HG03025 (cell line): ENCODE data around the gene EIF3I.

Experiments used
- ATAC-seq: cut with Tn5 transposase; IDR thresholded peaks from one replicate; pipeline ENCODE4 v1.9.1; 2021; ENCODE audit warnings: mild to moderate bottlenecking, moderate library complexity; ENCODE audit not compliant: unreplicated experiment, low FRiP score

EIF3I gene

DNA sequence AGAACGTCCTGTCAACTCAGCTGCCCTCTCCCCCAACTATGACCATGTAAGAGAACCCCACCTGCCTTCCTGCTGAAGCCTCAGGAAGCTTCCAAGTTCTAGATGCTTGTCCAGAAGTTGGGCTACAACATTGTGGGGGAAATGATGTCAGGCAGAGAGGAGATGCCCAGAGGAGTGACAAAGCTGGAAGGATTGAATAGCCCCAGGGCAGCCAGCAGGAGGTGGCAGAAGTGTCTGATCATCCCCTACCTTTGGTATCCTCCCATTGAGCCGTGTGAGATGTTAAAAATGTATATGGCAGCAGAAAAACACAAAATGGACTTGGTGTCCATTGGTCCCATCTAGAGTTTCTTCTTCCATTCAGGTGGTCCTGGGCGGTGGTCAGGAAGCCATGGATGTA, 6.6 kb downstream of the EIF3I start:
- no peak for ATAC-seq

DNA sequence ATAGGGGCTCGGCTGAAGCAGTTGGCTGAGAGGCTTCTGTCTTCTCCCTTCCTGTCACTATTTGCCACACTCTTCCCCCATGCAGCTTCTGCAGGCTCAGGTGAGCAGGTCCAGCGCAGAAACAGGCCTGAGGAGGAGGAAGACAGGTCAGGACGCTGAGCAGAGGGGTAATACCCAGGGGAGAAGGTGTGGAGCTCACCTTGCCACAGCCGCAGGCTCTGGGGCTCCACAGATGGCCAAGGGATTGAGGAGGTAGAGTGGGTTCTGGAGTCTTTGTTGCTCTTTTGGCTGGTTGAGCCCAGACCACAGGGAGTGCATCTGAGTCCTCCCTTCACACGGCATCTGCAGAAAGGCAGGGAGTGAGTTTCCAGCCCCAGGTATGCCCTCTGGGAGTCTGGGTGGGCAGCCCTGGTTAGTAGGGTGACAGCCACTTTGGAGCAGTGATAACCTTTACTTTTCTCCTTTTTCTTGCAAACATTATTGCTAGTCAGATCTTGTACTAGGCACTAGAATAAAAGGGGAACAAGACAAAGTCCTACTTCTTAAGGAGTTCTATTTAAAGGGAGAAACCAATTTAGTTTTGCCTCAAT, 9.7 kb downstream of the EIF3I start:
- no peak for ATAC-seq

DNA sequence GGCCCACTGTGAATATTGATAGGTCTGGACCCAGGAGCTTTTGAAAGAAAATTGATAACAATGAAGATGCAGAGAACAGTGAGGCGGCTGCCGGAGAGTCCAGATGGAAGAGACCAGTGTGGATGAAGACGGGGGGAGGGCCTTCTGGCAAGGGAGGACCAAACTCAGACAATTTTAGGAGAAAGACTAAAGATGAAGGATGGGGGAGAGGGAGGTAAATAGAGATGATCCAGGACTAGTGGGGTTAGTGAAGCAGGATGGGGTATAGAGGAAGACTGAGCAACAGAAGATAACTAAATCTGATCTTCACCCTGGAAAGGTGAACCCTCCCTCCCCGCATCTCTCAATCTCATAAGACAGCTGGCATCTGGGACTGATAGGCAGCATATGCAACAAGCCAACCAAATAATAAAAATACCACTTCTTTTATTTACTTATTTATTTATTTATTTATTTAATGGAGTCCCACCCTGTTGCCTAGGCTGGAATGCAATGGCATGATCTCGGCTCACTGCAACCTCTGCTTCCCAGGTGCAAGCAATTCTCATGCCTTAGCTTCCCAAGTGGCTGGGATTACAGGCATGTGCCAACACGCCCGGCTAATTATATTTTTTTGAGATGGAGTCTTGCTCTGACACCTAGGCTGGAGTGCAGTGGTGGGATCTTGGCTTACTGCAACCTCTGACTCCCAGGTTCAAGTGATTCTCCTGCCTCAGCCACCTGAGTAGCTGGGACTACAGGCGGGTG, 10.5 kb downstream of the EIF3I start:
- no peak for ATAC-seq

DNA sequence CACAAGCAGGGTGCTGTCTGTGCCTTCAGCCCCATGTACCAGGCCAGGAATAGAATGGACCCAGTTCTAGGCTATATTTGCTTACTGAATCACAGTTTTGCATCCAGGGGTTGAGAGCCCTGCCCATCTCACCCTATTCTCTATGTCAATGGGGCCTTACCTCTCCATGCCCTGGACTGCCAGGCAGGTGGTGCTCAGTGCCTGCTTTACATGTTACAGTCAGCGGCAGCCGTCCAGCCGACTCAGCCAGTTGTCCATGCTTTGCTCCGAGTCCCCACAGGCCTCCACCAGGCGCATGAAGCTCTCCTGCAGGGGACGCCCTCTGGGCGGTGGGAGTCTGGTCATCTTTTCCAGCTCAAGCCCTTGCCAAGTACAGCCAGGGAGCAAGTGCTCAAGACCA, 12.6 kb downstream of the EIF3I start:
- no peak for ATAC-seq

DNA sequence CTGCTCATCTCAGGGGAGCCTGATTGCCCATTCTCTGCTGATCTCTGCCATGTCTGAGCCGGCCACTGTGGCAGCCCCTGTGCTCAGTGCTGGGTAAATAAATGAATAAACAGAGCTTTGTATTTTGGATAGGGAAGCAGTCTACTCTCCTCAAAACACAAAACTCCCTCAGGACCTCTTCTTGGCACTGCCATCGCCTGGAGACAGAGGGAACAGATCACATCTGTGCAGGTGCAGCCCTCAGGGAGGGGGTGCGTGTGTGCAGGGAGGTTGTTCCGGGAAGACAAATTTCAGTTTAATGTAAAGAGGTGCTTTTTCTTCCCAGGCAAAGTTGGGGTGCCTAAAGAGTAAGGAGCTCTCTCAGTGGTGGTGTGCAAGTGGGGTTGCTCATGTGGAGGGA, 17.1 kb downstream of the EIF3I start:
- no peak for ATAC-seq

DNA sequence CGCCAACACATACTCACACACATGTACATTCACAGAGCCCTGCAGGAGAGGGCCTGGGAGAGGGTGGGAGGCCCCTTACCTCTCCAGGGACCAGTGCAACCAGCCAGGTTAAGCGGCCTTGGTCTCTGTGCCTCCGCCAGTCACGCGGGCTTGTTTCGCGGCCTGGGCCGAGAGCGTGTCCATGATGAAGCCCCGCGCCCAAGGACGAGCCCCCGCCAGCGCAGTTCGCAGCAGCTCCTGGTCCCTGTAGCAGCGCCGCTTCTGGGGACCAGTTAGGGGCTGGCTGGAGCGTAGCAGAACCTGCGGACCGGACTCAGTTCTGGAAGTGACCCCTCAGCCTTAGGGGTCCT, 17.6 kb downstream of the EIF3I start:
- ATAC-seq, result no peak

DNA sequence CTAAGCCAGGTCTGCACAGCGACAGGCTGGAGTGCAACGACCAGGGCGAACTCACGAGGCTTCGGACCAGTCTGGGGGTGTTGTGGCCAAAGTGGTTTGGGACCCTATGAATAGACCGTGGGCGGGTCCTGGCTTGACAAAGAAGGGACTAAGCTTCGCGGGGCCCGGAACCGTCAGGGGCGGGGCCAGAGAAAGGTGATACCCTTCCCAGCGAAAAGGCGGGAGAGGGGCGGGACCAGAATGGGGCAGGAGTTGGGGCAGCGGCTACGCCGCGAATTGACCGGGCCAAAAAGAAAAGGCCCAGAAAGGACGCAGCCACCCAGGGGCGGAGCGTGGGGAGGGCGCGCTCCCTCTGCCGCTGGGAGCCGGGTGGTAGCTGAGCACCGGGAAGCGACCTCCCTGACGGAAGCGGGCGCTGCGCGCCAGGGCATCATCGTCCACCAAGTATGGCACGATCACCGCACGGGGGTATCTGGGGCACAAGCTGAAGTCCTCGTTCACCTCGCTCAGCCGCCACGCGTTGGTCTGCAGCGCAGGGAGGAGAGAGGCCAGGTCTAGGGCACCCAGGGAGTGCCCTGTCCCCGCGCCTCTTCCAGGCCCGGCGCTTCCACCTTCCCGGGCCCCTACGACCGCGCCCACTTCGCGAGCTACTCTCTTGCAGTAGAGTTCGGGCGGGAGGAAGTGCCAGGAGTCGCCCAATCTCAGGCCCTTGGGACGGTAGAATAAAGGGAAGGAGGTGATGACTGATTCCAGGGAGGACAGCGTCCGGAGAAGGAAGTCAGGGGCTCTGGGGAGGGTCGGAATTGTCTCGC, 18.1 kb downstream of the EIF3I start:
- ATAC-seq, result no peak

DNA sequence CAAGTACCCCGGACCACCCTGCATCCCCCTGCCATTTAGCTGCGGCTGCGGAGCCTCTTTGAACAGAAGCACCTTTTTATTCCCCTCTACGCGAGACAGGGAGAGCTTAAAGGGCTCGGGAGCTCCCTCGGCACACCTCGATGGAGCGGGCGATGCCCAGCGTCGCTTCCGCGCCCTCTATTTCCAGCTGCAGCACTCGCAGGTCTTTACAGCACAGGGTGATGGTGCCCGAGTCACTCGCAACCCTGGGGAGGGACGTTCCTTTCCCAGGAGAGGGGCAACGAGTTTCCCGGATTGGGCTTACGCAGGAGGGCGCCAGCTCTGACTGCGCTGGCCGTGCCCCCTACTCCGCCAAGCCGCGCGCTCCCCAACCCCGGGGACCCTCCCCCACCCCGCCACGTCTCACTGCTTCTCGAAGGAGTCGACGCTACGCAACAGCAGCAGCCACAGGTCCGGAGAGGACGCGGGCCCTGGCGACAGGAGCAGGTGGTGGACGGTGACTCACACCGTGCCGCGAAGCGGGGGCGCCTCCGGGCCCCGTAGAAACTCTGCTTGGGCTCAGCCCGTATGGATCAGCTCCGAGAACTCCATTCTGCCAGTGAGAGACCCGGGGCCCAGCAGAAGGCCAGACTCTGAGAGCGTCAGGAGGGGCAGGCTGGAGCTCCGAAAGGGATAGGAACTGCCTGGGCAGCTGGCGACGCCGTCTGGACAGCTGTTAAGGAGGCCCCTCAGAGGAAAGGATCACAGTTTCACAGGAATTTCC, 19.0 kb downstream of the EIF3I start:
- no peak for ATAC-seq

DNA sequence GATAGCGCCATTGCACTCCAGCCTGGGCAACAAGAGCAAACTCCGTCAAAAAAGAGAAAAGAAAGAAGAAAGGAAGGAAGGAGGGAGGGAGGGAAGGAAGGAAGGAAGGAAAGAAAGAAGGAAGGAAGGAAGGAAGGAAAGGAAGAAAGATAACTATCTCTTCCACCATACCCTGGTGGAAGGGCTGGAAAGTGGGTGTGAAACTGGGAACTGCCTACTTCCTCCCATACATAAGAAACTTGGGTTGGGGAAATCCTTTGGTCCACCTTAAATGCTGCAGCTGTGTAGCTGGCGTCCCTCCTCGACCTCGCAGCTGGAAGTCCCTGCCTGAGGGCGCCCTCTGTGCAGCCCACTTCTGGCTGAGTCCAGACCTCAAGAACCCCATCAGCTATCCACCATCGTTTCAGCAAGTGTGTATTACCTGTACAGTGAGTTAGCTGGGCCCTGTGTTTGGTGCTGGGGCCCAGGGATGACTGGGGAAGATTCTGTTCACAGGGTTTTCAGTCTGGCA, 20.2 kb downstream of the EIF3I start:
- no peak for ATAC-seq

DNA sequence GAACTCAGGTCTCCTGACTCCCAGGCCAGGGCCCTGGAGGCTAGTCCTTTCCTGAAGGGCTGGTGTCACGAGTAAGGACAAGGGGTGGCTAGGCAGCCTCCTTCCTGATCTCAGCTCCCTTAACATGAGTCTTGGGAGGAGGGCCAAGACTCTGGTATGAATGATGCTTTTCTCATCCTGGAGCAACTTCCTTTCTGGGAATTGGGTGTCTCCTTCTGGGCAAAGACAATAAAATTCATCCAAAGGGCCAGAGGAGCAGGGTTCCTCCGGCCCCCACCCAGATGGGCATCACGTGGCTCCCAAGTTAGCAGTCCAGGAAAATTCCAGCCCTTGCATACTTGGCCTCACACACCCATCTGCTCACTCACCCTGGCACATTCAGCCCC, 24.7 kb downstream of the EIF3I start, which contains the start of gene FAM167B:
Gene FAM167B (plus strand): TSS at position 335 of the 386 bp plus-strand sequence. CDS start 200 bp downstream, outside the sequence.
- ATAC-seq, result no peak

DNA sequence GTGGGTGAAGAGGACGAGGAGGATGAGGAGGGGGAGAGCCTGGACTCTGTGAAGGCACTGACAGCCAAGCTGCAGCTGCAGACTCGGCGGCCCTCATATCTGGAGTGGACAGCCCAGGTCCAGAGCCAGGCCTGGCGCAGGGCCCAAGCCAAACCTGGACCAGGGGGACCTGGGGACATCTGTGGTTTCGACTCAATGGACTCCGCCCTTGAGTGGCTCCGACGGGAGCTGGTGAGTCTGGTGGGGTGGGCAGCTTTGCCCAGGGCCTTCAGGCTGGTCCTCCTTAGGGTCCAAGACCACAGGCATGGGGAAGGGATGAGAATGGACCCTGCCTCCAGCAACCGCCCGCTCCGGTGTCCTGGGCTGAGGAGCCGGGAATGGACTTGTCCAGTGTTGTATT, 25.2 kb downstream of the EIF3I start:
- no peak for ATAC-seq

DNA sequence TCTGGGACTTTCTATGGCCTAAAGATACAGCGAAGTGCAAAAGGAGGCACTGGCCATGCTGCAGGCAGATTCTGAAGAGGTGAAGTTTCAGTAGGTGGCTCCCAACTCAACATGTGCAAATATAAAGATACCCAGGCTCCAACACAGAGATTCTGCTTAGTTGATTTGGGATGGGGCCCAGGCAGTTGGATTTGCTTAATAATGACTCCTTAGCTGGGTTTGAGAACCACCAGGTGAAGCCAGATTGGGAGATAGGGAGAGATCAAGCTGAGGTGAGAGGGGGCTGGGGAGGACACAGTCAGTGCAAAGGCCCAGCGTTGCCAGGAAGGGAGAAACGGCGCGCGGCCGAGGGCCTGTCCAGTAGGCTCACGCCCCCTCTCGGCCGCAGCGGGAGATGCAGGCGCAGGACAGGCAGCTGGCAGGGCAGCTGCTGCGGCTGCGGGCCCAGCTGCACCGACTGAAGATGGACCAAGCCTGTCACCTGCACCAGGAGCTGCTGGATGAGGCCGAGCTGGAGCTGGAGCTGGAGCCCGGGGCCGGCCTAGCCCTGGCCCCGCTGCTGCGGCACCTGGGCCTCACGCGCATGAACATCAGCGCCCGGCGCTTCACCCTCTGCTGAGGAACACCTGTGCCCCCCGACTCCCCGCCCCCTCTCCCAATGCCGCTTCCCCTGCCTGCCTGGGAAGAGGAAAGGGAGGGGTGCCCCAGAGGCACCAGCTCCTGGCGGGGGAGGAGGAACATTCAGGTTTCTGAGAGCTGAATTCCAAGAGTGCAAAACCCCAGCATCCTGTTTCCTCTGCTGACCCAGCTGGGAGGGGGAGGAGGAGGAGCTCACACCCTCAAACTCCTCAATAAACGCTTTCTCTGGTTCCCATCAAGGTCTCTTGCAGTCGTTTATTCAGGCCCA, 26.0 kb downstream of the EIF3I start:
- no peak for ATAC-seq

DNA sequence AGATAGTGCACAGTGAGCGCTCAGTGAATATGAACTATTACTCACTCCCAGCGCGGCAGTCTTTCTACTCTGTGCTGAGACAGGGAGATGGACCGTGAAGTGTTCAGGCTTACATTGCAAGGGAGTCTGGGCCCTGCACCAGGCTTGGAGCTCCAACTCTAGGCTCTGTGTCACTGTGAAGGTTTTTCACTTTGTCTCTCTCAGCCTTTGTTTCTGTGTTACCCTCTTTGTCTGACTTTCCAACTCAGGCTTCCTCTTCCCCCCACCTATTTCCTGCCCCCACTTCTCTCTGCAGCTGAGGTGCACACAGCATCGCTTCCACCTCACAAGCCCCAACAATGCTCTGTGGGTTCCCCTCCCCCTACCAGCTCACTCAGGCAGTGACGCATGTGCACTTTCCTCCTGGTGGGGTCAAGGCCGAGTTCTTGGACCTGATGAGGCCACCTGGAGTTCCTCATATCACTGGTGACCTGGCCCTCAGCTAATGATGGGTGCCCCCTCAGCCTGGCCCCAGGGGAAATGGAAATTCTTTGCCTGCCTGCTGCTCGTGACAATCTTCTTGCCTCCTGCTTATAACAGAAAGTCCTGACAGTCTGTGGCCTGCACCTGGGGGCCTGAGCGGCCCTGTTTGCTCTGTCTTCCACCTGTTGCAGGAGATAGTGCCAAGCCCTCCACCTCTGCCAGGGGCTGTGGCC, 27.8 kb downstream of the EIF3I start:
- ATAC-seq, result no peak

DNA sequence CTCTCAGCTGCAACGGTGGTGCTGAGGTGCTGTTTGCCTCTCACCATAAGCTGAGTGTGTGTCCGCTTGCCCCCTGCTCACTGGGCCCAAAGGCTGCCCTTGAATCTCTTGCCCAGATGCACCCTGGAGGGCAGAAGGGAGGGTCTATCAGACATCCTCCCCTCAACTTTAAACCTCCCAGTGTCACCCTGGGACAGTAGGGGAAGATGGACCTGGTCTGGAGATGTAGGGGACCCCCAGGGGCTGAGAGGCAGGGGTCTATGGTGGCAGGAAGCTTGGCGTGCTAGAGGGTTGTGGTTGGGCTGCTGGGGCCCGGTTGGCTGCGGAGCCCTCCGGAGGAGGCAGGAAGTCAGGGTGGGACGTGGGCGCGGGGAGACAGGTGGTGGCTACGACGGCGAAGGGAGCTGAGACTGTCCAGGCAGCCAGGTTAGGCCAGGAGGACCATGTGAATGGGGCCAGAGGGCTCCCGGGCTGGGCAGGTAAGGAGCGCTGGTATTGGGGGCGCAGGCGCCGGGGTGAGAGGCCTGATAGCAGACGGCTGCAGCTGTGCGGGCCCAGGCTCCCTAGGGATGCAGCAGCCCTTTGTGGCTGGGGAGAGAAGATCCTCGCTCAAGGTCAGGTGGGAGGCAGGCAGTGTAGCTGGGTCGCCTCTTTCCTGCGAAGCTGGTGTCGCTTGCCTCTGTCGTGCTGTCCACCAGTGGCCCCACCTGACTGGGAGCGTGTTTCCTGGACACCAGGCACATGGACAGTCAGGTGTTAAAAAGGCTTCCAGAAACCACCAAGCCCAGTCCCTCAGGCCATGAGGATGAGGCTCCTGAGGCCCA, 28.9 kb downstream of the EIF3I start, which contains the start of gene LCK:
Gene LCK (plus strand): TSS at position 373 of the 824 bp plus-strand sequence. CDS start 23,065 bp downstream, outside the sequence.
- ATAC-seq, result no peak

DNA sequence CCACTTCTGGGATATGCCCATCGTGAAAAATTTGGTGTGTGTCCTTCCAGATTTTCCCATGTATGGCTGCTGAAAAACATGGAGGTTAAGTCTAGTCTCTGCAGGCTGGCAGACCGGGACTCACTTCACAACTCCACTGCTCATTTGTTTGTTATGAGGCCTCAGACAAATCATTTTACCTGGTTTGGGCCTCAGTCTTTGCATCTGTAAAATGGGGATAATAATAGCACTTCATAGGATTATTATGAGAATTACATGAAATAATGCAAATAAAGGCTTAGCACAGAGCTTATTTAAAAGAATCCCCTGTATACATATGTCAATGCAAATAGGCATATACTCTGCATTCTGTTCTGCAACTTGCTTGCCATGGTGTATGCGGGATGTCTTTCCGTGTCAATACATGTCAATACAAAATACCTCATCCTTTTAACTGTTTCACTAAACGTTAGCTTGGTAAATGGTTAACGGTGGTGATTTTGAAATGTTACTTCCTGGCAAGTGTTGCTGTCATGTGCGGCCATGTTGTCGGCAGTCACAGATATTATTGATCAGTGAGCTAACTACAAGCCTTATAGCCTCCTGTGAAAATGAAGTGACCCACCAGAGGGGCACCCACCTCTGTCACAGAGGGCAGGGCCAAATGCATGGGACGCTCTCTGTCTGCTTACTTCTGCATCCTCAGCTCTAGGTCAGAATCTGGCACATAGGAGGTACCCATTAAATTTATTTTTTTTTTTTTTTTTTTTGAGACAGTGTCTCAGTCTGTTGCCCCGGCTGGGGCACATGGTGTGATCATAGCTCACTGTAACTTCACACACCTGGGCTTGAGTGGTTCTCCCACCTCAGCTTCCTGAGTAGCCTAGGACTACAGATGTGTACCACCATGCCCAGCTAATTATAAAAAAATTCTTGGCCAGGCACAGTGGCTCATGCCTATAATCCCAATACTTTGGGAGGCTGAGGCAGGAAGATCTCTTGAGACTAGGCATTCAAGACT, 33.2 kb downstream of the EIF3I start:
- no peak for ATAC-seq

DNA sequence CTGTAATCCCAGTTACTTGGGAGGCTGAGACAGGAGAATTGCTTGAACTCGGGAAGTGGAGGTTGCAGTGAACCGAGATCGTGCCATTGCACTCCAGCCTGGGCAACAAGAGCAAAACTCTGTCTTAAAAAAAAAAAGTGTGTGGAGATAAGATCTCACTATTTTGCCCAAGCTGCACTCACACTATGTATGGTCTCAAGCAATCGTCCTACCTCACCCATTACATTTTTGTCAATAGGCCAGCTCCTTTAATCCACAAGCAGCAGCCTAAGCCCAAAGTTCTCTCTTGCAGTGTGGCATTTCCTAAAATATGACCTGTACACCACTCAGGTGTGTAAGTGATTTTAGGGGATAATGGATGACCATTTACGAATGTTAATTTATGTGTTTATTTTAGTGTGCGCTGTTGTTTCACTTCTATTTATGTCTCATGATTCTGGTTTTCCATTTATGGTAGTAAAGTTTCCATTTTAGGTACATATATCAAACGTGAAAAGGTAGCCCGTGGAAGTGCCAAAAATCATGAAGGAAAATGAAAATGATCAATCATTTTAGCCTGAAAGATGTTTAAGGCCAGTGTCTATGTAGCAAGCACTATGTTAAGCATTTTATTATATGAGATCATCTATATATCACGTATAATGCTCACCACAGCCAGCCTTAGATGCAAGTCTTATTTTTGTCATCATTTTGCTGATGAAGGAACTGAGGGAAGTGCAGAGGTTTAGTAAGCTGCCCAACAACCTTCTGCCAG, 34.4 kb downstream of the EIF3I start:
- no peak for ATAC-seq
